HG03558 (cell line): ENCODE results near the gene TMEM217.
A peak's percentile ranks its signal among the peaks of the same experiment; 100 is the strongest.
"Not testable (repeated sequence)": the region's sequence is repeated elsewhere in the genome, so short reads cannot be mapped to it uniquely, and the experiment has no call there.

ENCODE experiments used
- ATAC-seq: cut with Tn5 transposase; IDR thresholded peaks from one replicate; pipeline ENCODE4 v1.9.1; 2021; ENCODE audit warnings: moderate number of reproducible peaks; ENCODE audit not compliant: unreplicated experiment; ENCODE audit errors: extremely low read depth

Gene TMEM217

DNA sequence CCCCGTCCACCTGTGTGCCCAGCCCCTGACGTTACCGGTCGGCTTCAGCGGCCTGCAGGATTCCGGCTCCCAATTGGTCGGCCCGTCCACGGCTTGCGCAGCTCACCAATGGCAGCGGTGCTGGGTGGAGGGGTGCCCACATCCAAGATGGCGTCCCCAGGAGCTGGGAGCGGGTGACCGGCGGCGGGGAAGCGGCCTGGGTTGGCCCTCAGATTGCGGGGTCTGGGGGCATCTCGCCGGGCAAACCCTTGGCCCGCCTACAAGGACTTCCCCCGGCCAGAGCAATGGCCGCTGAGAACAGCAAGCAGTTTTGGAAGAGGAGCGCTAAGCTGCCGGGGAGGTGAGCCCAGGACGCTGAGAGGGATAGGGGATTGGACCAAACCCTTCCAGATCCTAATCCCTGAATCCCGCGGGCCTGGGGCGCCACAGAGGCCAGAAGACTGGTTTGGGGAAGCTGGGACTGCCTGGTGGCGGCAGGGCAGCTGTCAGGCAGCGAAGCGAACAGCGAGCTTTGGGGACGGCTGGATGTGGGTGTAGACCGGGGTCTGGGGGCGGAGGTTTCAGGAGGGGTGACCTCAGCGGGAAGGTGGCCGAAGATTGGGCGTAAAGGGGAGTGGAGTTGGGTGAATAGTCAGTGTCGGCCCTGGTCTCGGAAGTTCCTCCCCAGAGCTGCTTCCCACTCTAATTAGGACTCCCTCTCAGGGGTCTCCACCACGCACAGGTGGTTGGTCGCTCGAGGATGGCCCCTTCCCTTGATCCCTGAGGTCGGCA, at the start of gene TMEM217, which contains the start of gene TBC1D22B:
Gene TMEM217, minus strand, starts transcription at position 511 of the 771 bp plus-strand sequence. CDS start 39,114 bp downstream, outside the sequence.
Gene TBC1D22B, plus strand, starts transcription at position 139 of the 771 bp plus-strand sequence. Its CDS starts 146 bp downstream, at position 285.
- peak; percentile 69 for ATAC-seq

DNA sequence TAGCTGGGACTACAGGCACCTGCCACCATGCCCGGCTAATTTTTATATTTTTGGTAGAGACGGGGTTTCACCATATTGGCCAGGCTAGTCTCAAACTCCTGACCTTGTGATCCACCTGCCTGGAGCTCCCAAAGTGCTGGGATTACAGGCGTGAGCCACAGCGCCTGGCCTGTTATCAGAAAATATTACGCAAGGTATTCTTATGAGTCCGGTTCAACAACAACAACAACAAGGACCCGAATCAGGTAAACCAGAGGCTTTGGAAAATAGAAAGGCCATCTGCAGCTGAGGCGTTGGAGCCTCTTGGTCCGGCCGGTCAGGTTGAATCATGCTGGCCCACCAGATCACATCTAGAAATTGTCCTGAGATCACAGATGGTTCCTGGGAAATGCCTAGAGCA, 49.5 kb upstream of the TMEM217 start:
- not testable (repeated sequence) for ATAC-seq

DNA sequence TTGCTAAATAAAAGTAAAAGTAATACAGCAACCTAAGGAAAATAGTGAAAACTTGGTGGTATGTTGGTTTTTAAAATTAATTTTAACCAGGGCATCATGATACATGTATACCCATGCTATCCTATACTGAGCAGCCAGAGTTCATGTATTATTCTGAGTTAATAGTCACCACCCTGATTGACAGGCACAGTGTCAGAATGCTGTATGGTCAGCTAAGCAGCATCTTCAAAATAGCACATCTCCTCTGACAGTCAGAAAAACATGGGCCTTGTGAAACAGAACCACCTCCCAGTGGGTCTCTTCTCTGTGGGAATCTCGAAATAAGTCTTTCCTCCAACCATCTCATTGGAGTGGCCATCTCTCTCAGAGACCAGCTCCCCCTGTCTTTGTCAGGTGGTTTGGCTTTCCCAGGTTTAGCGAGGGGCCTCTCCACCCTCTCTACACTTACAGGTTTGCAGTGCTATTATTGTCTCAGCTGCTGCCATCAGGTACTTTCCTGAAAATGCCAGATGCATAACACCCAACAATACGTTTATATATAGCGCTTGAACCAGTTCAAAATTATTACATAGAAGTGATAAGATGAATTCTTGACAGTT, 48.8 kb upstream of the TMEM217 start:
- ATAC-seq: no peak

DNA sequence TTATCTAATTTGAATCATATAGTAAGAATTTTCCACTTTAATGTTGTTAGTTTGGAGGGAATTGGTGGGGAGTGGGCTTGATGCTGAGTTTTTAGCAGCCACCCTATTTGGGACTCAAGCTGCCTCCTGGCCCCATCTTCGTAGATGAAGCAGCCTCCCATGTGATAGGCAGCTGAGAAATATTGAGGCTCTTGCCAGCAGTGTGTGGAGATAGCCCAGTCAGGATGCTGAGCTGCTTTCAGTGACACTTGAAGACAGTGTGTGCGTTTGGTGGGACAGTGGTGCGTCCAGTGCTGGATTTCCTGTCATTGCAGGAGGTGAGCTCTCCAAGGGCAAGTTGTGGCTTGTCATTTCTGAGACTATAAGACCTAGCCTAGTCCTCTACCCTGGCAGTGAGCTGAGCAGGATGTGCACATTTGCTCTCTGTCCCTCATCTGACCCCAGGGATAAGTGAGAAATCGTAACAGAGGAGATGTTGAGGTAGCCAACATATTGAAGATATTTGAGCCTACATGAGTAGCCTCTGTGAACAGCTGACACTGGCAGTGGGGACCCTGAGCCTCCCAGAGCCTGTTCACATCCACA, 48.0 kb upstream of the TMEM217 start:
- ATAC-seq: no peak

DNA sequence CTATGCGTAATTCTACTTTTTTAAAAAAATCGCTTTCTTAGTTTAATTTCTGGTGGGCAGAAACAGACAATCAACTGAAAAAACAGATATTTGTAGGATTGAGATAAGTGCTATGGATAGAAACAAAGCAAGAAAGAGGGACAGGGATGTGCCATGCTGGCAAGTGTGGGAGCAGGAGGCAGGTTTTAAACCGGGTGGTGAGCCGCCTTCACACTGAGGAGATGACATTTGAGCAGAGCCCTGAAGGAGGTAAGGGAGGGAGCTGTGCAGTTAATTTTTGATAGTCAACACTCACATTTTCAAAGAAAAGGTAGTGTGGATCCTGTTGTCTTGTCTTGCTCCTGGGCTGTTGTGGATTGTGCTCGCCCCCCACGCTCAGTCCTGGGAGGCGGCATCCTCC, 46.8 kb upstream of the TMEM217 start:
- no peak for ATAC-seq

DNA sequence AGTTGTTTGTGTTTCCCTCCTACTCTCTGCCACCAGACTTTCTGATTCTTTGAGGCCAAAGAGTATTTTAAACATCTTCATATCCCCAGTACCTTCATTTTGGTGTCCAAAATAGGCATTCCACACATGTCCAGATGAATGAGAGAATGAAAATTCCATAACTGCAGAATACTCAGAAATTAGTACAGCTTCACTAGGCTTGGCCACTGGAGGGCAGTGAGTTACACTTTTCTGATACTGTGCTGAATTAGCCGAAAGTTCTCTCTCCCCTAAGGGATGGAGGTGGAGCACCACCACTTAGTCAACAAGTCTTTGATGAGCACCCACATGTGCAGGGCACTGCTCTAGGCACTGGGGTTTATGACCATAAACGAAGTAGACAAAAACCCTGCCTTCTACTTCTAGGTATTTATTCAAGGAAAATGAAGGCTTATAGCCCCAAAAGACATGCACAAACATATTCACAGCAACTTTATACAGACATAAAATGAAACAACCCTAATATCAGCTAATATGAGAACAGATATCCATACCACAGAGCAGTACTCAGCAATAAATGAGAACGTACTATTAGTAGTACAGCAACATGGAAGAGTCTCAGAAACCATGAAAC, 46.1 kb upstream of the TMEM217 start:
- no peak for ATAC-seq

DNA sequence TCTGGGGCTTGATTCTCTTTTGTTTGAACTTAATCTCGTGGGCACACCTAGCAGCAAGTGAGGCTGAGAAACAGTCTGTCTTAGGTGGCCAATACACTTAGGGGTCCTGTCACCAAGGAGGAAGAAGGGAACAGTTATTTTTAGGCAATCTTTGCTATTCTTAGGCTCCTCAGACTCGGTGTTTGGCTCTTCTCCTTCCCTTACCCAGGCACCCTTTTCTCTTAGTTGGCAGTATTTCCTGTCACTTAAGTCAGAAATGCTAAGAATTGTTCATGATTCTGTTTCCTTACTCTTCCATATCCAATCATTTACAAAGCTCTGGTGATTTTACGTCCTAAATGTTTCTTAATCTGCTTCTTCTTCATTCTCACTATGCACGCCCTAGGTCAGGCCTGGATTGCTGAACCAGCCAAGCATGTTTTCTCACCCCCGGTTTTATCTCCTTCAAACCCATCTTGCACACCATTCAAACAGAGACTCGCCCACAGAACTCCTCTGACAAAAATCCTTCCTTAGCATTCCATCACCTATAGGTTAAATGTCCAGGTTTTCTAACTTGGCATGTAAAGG, 45.2 kb upstream of the TMEM217 start:
- ATAC-seq: no peak

DNA sequence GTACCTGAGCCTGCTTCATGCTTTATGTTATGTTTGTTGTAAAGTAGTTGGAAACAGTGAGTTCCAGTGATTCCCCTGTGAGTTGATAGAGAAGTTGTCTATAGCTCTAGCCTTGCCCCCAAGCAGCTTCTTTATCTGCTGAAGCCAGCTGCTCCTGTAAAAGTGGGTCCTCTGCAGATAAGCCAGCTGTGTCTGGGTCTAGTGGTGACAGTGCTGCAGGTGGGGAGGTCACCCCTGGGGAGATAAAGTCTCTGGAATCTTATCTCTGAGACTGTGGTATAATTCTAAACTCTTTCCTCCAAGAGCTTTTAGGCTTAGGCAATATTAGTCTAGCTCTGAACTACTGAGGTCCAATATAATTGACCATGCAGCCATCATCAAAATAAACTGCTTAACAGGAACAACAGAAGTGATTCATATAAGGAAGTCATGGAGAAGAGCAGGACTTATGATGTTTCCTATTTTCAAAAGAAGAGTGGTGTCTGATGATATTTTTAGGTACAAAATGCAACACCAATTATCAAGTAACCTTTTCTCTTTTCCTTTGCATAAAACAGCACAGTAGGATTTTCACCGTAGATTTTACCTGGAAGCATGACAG, 44.2 kb upstream of the TMEM217 start:
- no peak for ATAC-seq

DNA sequence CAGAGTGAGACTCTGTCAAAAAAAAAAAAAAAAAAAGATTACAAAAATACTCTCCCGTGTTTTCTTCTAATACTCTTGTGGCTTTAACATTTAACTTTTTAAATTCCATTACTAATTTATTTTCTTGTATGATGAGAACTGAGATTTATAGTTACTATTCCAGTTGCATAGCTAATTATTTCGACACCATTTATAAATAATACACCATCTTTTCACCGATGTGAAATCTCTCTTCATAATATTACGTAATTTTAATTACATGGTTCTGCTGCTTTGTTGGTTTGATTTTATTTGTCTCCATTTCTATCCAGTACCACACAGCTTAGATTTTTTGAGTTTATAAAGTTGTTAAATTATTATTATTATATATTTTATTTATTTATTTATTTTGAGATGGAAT, 42.0 kb upstream of the TMEM217 start:
- no peak for ATAC-seq

DNA sequence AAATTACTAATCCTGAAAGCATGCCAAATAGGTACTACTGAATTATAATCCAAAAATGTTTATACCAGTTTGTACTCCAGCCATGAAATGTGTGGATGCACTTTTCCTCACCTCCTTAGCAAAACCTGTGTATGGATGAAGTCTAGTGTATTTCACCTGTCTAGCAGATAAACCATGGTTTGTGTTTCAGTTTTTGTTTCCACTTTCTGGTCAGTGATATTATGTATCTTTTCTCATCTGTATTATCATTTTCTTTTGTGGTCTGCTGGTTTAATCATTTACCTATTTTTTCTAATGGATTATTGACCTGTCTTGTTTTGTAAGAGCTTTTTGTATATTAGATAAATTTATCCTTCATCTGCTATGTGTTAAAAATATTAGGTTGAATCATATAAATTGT, 41.0 kb upstream of the TMEM217 start:
- ATAC-seq: no peak

DNA sequence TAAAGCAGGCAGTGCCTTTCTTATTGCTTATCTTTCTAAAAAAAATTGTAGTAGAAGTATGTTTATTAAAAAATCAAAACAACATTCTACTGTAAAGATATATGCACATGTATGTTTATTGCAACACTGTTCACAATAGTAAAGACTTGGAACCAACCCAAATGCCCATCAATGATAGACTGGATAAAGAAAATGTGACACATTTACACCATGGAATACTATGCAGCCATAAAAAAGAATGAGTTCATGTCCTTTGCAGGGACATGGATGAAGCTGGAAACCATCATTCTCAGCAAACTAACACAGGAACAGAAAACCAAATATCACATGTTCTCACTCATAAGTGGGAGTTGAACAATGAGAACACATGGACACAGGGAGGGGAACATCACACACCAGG, 39.7 kb upstream of the TMEM217 start:
- not testable (repeated sequence) for ATAC-seq

DNA sequence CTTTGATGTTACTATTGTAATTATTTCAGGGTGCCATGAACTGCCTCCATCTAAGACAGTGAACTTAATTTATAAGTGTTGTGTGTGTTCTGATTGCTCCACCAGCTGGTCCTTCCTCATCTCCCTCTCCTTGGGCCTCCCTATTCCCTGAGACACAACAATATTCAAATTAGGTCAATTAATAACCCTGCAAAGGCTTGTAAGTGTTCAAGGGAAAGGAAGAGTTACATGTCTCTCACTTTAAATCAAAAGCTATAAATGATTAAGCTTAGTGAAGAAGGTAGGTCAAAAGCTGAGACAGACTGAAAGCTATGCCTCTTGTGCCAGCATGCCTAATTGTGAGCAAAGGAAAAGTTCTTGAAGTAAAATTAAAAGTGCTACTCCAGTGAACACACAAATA, 35.5 kb upstream of the TMEM217 start:
- ATAC-seq: no peak

DNA sequence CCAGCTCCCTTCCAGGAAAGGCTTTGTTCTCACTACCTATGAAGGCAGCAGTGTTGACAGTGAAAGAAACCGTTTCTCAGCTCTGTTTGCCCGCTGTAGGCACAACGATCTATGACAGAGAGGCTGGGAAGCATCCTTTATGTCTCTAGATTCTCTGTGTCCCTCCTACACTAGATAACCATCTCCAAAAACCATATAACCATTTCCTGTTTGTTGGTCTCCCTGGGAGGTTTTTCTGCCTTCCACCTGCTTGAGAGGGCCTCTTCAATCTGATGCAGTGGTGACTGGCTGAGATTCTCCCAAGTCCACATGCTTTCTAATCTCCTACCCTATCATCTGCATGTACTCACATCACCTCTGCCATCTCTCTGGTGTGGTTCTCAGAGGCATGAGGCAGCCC, 32.0 kb upstream of the TMEM217 start:
- no peak for ATAC-seq

DNA sequence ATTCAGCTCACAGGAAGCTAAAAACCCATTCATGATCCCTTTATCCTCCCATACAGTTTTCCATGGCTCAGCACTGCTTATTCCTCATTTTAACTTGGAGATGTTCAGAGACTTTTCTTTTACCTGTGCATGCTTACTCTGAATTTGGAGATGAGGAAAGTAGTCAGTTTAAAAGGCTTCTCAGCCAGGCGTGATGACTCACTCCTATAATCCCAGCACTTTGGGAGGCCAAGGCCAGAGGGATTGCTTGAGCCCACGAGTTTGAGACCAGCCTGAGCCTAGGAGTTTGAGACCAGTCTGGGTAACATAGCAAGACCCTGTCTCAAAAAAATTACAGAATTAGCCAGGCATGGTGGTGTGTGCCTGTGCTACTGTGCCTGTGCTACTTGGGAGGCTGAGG, 30.3 kb upstream of the TMEM217 start:
- no peak for ATAC-seq

DNA sequence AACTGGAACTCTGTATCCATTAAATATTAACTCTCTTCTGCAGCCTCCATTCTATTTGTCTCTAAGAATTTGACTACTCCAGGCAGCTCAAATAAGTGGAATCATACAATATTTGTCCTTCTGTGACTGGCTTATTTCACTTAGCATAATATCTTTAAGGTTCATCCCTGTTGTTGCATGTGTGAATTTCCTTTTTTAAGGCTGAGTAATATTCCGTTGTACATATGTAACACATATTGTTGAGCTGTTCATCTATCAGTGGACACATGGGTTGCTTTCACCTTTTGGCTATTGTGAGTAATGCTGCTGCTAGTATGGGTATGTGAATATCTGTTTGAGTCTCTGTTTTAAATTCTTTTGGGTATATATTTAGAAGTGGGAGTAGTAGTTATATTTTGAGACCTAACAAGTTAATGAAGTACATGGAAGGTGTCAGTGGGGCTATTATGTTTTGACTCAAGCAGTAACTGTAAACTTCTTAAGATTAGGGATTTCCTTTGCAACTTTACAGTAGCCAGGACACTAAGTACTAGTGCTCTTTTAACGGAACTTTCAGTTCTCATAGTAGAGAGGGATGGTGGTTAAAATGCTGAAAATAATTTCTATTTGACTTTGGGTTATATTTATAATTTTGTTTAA, 29.7 kb upstream of the TMEM217 start:
- no peak for ATAC-seq

DNA sequence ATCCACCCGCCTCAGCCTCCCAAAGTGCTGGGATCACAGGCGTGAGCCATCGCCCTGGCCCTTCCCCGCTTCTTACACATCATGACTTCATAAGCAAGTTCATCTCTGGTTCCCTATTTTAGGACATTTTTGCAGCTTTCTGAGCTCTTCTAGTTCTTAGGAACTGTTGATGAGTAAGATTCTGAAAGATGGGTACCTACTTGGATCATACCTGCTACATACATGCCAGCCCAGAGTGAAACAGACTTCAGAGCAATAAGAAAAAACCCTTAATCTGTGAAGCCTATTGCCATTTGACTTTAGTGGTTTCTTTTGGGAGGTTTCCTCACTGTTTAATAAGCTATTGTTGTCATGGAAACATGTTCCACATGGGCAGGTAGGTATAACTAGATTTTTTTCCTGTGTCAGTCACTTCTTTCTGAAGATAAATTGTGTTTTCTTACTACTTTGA, 27.9 kb upstream of the TMEM217 start:
- ATAC-seq: no peak

DNA sequence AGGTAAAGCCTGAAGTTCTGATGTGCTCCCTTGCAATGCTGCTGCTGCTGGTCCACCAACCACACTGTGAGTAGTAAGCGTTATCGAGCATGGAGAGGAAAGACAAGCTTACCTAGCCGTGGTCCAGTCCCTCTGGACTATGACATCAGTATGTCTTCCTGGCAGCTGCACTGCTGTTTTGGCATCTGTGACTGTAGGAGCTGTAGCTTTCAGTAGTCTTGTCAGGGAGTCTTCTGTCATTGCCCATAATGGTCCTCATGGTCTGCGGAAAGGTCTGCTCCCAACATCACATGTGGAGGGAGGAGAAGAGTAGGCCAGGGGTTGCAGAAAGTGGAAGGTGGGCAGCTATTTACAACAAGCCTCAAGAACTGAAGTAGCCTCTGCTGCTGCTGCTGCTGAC, 26.8 kb upstream of the TMEM217 start:
- ATAC-seq: no peak

DNA sequence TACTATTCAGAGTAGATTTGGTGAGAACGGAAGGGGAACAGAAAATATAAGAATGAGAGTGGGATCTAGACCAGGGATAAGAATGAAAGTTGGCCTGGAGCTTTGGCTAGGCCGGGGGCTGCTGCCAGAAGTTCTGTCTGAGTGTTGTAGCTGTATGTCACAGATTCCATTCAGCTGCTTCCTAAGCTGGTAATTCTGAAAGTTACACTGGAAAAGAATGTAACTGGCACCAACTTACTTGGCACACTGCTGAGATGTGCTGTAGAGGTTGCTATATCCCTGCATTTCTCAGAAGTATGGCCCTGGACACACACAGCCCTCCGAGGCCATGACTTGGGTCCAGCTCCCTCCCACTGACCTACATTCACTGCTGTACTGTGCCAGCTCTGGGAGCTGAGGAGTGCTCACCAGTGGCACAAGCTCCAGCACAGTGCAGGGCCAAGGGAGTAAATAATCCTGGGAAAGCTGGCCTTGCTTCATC, 25.8 kb upstream of the TMEM217 start:
- ATAC-seq: no peak

DNA sequence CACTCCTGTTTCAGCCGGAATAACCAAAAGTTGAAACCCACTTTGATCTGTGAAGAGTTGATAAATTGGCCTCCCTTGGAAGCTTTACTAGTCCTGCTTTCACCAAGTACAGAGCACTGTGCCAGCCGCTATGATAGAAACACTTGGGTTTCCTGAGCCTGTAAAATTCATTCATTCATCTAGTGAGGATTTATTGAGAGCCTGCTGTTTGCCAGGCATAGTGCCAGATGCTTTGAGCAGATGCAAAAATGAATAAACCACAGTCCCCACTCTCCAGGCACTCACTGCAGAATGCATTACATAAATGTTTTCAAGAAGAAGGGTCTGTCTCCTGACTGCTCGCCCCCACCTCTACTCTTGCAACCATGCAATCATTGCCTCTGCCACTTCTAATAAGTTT, 25.3 kb upstream of the TMEM217 start:
- ATAC-seq: no peak

DNA sequence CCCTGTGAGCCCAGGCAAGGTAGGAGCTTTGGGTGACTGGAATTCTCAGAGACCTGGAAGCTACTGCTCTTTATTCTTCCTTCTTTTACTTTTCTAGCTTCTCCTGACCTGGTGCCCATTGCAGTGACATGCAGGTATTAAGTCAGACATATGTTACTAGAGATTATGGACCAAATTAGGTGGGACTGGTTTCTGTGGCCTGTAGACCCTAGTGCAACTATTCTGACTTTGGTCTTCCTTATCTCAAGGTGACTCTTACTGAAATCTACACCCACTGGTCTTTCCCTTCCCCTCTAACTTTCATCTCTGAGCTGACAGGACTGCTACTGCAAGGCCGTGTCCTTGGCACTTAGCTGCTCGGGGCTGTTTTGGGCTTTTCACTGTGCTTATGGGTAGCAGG, 24.4 kb upstream of the TMEM217 start:
- no peak for ATAC-seq
